IPS-15b (cell line): ENCODE results near the gene SSBP3.

ENCODE experiments used
- H3K27me3 ChIP-seq: one replicate; pipeline ENCODE4 v1.6.1; 2013; ENCODE audit warnings: low read length; ENCODE audit not compliant: control insufficient read depth, insufficient read depth
- H3K36me3 ChIP-seq: one replicate; pipeline ENCODE4 v1.6.1; 2013; ENCODE audit warnings: low read length; ENCODE audit not compliant: control insufficient read depth, insufficient read depth
- H3K4me1 ChIP-seq: one replicate; pipeline ENCODE4 v1.6.1; 2013; ENCODE audit warnings: mild to moderate bottlenecking, low read length; ENCODE audit not compliant: control insufficient read depth, insufficient read depth
- H3K4me3 ChIP-seq: one replicate; pipeline ENCODE4 v1.5.1; 2013; ENCODE audit warnings: low read depth, low read length
- H3K9ac ChIP-seq: one replicate; pipeline ENCODE4 v1.6.1; 2013; ENCODE audit warnings: low read depth, mild to moderate bottlenecking, low read length
- H3K9me3 ChIP-seq: one replicate; pipeline ENCODE4 v1.6.1; 2013; ENCODE audit warnings: mild to moderate bottlenecking, low read length; ENCODE audit not compliant: control insufficient read depth, insufficient read depth

Gene SSBP3

DNA sequence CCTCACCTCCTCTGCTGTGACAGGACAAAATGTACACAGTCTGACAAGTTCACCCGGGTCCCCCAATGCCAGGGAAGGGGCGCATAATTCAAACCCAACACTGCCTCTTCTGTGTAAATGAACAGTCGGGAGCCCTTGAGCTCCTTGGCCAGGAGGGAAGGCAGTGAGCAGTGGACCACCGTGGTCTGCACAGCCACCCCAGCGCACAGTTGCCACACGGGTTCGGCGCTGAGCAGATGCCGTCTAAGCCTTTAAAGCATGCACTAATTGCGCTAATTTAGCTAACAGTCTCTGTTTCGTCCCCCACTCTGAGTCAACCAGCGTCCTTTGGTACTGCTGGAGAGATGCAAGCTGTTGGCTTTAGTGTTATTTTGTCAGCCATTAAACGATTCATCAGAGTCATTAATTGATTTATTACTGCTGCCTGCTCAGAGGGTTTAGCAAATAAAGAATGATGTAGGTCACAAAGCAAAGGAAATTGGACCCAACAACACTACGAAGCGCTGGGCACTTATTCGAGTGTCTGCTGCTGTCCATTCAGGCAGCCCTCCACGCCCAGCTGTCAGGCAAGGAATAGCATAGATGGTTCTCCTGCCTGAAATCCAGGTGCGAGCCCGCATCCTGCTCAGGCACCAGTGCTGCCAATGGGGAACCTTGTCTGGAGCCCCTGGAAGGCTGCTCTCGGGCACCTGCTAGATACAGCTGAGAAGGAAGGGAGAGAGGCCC, 114.8 kb downstream of the SSBP3 start:
- peaks cover 14% of the 10 kb centered on the region for H3K4me1 ChIP-seq
- H3K4me3 ChIP-seq, result no peak overlapping the region
- H3K36me3 ChIP-seq, result no peaks in the 10 kb centered on the region
- no peaks in the 10 kb centered on the region for H3K9me3 ChIP-seq
- no peaks in the 10 kb centered on the region for H3K27me3 ChIP-seq
- no peak overlapping the region for H3K9ac ChIP-seq

GRCh38 chr1:54290506-54291184, 115.5 kb downstream of the SSBP3 start:
- Histone ChIP-seq H3K36me3 (no peaks in the 10 kb centered on the region), H3K27me3 (no peaks in the 10 kb centered on the region), H3K4me1 (peaks cover 20% of the 10 kb centered on the region), H3K9me3 (no peaks in the 10 kb centered on the region), H3K9ac (no peak overlapping the region), H3K4me3 (no peak overlapping the region)

- Histone ChIP-seq H3K4me3 (no peak overlapping the region), H3K9ac (no peak overlapping the region), H3K4me1 (peaks cover 23% of the 10 kb centered on the region), H3K27me3 (no peaks in the 10 kb centered on the region), H3K36me3 (no peaks in the 10 kb centered on the region), H3K9me3 (no peaks in the 10 kb centered on the region)
These were observed 116.4 kb downstream of the SSBP3 start for GRCh38 chr1:54289712-54290233.

- Histone ChIP-seq H3K4me3 (no peak overlapping the region), H3K36me3 (no peaks in the 10 kb centered on the region), H3K4me1 (peaks cover 29% of the 10 kb centered on the region), H3K9me3 (no peaks in the 10 kb centered on the region), H3K27me3 (no peaks in the 10 kb centered on the region), H3K9ac (no peak overlapping the region)
These were observed 118.4 kb downstream of the SSBP3 start for GRCh38 chr1:54287801-54288211.

GRCh38 chr1:54287176-54287650, 119.0 kb downstream of the SSBP3 start:
- Histone ChIP-seq H3K9ac (no peak overlapping the region), H3K36me3 (no peaks in the 10 kb centered on the region), H3K4me3 (no peak overlapping the region), H3K27me3 (no peaks in the 10 kb centered on the region), H3K9me3 (no peaks in the 10 kb centered on the region), H3K4me1 (peaks cover 29% of the 10 kb centered on the region)

GRCh38 chr1:54285815-54286345, 120.3 kb downstream of the SSBP3 start:
- no peaks in the 10 kb centered on the region for H3K27me3 ChIP-seq
- H3K4me1 ChIP-seq, result peaks cover 29% of the 10 kb centered on the region
- H3K4me3 ChIP-seq, result no peak overlapping the region
- no peaks in the 10 kb centered on the region for H3K9me3 ChIP-seq
- H3K9ac ChIP-seq, result no peak overlapping the region
- H3K36me3 ChIP-seq, result no peaks in the 10 kb centered on the region

DNA sequence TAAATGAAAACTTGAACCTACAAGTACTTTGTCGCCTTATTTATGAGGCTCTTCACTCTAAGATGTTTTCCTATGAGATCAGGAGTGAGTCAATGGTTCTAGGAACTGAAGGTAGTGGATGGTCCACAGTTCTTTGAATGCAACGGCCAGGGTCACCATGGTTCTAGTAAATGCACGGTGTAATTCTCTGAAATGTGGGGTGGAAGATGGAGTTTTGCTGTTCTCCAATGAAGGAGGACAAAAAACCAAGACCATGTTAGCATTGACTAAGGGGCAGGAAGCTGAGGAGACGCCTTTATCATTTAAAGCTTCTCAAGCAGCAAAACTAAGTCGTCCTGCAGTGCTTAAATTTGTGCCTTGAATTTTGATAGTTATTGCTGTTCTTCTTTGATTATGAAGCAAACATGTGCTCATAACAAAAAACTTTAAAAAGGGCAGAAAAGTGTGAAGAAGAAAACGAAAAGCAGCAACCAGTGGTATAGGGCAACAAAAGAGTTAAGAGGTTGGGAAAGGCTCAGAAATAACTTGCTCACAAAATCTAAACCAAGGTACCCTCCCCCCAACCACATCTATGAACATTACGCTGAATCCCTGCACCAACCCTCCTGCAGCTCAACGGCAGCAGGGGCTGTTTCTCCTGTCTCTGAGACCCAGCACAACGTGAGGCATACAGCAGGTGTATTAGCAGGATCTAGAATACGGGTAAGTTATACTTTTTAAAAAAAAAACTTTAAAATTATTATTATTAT, 121.2 kb downstream of the SSBP3 start:
- Histone ChIP-seq H3K36me3 (peaks cover 4% of the 10 kb centered on the region), H3K9ac (no peak overlapping the region), H3K4me3 (no peak overlapping the region), H3K9me3 (no peaks in the 10 kb centered on the region), H3K4me1 (peaks cover 27% of the 10 kb centered on the region), H3K27me3 (no peaks in the 10 kb centered on the region)

DNA sequence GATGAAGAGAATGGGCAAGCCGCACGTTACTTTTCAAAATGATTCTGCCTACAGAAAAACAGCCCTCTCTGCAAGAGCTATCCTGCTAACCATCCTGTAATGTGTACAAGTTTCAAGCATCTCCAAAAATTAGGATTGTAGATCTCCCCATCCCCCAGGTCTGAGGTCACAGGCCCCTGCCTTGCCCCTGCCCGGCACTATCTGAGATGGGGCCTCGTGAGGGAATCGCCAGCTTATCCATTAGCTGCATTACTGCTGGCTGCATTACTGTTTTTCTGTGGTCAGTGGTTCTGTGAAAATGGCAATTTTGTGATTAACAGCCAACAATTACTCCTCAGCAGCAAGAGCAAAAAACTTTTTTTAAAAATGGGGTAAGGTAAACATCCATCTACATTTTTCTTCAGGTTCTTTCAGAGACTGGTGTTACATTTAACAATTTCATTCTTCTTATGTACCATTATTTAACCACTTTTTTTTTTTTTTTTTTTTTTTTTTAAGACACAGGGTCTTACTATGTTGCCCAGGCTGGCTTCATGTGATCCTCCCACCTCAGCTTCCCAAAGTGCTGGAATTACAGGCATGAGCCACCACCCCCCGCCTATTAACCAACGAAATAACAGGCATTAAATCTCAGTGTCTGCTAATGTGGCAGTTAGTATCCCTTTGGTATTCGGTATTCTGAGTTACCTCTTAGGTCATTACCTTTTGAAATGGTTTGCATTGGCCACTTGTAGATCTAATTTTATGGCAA, 122.4 kb downstream of the SSBP3 start:
- H3K9ac ChIP-seq, result no peak overlapping the region
- peaks cover 22% of the 10 kb centered on the region for H3K4me1 ChIP-seq
- H3K4me3 ChIP-seq, result no peak overlapping the region
- H3K9me3 ChIP-seq, result no peaks in the 10 kb centered on the region
- H3K27me3 ChIP-seq, result no peaks in the 10 kb centered on the region
- peaks cover 14% of the 10 kb centered on the region for H3K36me3 ChIP-seq

DNA sequence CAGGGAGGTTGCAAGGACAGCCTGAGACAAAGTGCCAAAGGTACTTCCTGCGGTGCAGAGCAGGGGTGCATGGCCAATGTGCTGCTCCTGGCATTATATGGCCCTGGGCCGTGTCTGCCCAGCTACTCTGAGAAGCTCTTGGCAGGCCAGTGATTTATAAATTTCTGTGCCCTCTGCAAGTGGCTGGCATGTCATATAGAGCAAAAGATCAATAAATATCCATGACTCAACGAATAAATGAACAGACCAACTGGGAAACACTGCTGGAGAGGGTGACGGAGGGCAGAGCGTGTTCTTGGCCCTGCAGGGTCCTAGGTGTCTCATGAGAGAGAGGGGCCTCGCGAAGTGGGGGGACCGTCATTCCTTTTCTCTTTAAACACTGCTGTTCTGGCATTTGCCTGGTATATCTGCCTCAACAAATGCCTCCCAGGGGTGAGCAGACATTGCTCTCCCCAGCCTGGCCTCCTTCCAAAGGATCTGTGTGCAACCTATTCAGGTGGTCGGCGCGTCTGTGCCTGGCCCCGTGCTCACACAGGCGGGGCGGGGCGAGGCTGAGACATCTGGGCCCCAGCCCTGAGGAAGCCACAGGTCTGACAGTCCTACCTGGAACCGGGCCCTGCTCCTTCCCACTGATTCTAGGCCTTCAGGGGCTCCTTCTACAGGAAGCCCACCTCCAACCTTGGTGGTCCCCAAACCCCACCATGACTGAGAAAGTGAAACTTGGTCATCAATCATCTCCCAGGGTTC, 123.9 kb downstream of the SSBP3 start:
- H3K4me1 ChIP-seq, result peaks cover 20% of the 10 kb centered on the region
- H3K9me3 ChIP-seq, result no peaks in the 10 kb centered on the region
- H3K27me3 ChIP-seq, result no peaks in the 10 kb centered on the region
- H3K9ac ChIP-seq, result no peak overlapping the region
- H3K36me3 ChIP-seq, result peaks cover 21% of the 10 kb centered on the region
- no peak overlapping the region for H3K4me3 ChIP-seq

- Histone ChIP-seq H3K27me3 (no peaks in the 10 kb centered on the region), H3K9me3 (no peaks in the 10 kb centered on the region), H3K4me3 (no peak overlapping the region), H3K4me1 (peaks cover 14% of the 10 kb centered on the region), H3K36me3 (peaks cover 23% of the 10 kb centered on the region), H3K9ac (no peak overlapping the region)
These were observed 125.5 kb downstream of the SSBP3 start for GRCh38 chr1:54280651-54281050.
